ENCODE results near the gene ELMO3. TPM values are rescaled to one million over a fixed set of nuclear protein-coding genes. Genes with fewer than 3 reads are reported as not detected.
A peak's percentile ranks its signal among the peaks of the same experiment; 100 is the strongest.

ELMO3 gene
- total RNA-seq, 1 donor from 2014 or later: 0.80 TPM

DNA sequence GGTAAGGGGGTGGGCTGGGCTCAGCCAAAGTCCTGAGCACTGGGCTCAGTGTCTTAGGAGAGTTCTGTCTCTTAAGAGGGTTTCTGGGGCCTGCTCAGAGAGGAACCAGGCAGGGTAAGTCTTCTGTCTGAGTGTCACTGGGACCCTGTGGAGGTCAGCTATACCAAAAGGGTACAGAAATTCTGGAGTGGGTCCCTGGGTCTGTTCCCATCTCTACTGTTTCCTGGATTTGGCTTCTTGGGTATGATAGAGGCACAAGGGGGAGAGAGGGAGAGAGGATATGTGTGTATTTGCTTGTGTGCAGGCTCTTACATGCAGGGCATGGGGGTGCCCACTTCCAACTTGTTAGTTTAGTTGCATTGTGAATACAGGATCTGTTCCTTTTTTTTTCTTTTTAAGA, 5.4 kb upstream of the ELMO3 start:
- intact Hi-C loops (cut with micrococcal nuclease): no loop called here
- H3K27ac ChIP-seq (replicated peaks): no peak overlapping the region
- H3K9me3 ChIP-seq (replicated peaks): no peaks in the 10 kb centered on the region
- H3K27me3 ChIP-seq (ENCODE audit: low read depth): no peaks in the 10 kb centered on the region
- DNase-seq: no peak
- peaks cover 55% of the 10 kb centered on the region for H3K4me1 ChIP-seq
- peak overlapping the region; percentile 86 for H3K4me3 ChIP-seq
- H3K36me3 ChIP-seq: peaks cover 48% of the 10 kb centered on the region
- TF ChIP-seq, protein P1, sequence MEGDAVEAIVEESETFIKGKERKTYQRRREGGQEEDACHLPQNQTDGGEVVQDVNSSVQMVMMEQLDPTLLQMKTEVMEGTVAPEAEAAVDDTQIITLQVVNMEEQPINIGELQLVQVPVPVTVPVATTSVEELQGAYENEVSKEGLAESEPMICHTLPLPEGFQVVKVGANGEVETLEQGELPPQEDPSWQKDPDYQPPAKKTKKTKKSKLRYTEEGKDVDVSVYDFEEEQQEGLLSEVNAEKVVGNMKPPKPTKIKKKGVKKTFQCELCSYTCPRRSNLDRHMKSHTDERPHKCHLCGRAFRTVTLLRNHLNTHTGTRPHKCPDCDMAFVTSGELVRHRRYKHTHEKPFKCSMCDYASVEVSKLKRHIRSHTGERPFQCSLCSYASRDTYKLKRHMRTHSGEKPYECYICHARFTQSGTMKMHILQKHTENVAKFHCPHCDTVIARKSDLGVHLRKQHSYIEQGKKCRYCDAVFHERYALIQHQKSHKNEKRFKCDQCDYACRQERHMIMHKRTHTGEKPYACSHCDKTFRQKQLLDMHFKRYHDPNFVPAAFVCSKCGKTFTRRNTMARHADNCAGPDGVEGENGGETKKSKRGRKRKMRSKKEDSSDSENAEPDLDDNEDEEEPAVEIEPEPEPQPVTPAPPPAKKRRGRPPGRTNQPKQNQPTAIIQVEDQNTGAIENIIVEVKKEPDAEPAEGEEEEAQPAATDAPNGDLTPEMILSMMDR (IDR thresholded peaks at IDR 0.05; ENCODE audit: borderline replicate concordance): no peak

DNA sequence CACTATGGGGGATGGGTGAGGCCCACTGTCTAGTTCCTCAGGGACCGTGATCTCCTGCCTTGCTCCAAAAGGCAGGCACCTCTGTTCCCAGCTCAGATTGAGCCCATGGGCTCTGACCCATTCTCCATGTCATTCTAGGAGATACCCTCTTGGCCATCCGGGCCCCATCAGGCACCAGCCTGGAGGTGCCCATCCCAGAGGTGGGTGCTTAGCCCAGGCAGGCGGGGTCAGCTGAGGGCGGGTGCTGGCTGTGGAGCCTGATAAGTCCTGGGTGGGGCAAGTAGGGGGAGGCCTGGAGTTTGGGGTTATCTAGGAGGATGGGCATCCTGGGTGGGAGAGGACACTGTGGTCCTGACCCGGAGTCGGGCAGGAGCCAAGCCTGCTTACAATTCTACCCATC, 4.7 kb upstream of the ELMO3 start:
- no peak for DNase-seq
- Histone ChIP-seq H3K27me3 (ENCODE audit: low read depth) (no peaks in the 10 kb centered on the region), H3K4me1 (peaks cover 62% of the 10 kb centered on the region), H3K36me3 (peaks cover 48% of the 10 kb centered on the region), H3K27ac (replicated peaks) (no peak overlapping the region), H3K9me3 (replicated peaks) (no peaks in the 10 kb centered on the region), H3K4me3 (no peak overlapping the region)
- intact Hi-C loops (cut with micrococcal nuclease): no loop called here
- TF ChIP-seq, protein P1 (IDR thresholded peaks at IDR 0.05; ENCODE audit: borderline replicate concordance): no peak

DNA sequence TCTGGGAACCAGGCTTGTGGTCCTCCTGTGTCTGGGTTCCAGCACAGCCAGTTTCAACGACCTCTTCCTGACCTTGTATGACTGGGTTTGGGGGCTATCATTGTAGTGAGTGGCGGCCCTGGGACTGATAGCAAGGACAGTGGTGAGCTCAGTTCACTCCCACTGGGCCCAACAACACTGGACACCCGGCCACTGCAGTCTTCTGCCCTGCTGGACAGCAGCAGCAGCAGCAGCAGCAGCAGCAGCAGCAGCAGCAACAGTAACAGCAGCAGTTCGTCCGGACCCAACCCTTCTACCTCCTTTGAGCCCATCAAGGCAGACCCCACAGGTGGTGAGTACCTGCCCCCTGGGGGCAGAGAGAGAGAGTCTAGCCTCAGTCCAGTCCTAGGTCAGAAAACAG, 3.3 kb upstream of the ELMO3 start:
- no peak overlapping the region for H3K27ac ChIP-seq (replicated peaks)
- TF ChIP-seq, protein P1 (IDR thresholded peaks at IDR 0.05; ENCODE audit: borderline replicate concordance): no peak
- peaks cover 55% of the 10 kb centered on the region for H3K36me3 ChIP-seq
- H3K27me3 ChIP-seq (ENCODE audit: low read depth): no peaks in the 10 kb centered on the region
- H3K4me3 ChIP-seq: no peak overlapping the region
- H3K4me1 ChIP-seq: peaks cover 60% of the 10 kb centered on the region
- intact Hi-C loops (cut with micrococcal nuclease): no loop called here
- no peak for DNase-seq
- no peaks in the 10 kb centered on the region for H3K9me3 ChIP-seq (replicated peaks)

DNA sequence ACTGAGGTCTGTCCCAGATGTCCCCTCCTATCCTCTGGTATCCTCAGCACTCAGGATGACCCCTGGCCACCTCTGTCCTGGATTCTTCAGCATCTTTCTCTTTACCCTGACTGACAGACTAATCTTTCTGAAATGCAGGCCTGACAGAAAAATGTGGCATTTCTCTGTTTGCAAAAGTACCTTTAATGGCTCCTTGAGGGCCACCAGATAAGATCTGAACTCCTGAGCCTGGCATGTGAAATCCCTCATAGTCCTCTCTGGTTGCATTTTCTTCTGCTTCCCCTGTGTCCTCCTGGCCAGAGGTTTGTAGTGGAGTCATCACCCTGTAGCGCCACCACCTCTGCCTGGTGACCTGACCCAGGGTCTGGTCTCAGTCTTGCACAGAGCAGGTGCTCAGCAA, 2.0 kb upstream of the ELMO3 start:
- H3K4me3 ChIP-seq: no peak overlapping the region
- intact Hi-C loops (cut with micrococcal nuclease): no loop called here
- no peaks in the 10 kb centered on the region for H3K27me3 ChIP-seq (ENCODE audit: low read depth)
- no peak overlapping the region for H3K27ac ChIP-seq (replicated peaks)
- TF ChIP-seq, protein P1 (IDR thresholded peaks at IDR 0.05; ENCODE audit: borderline replicate concordance): no peak
- no peak for DNase-seq
- peaks cover 48% of the 10 kb centered on the region for H3K4me1 ChIP-seq
- H3K9me3 ChIP-seq (replicated peaks): no peaks in the 10 kb centered on the region
- peaks cover 63% of the 10 kb centered on the region for H3K36me3 ChIP-seq

DNA sequence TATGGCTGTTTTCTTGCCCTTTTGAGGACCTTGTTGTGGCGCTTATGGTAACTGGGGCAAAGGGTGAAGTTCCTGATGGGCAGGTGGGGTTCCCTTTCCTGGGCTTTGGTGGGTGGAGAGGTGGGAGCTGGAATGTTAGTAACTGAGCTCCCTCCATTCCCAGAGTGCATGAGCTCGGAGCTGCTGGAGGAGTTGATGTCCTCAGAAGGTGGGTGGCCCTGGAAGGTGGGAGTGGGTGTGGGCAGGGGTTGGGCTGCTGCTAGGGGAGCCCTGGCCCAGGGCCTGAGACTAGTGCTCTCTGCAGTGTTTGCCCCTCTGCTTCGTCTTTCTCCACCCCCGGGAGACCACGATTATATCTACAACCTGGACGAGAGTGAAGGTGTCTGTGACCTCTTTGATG, 1.2 kb upstream of the ELMO3 start:
- Histone ChIP-seq H3K9me3 (replicated peaks) (no peaks in the 10 kb centered on the region), H3K27me3 (ENCODE audit: low read depth) (no peaks in the 10 kb centered on the region), H3K36me3 (peaks cover 69% of the 10 kb centered on the region), H3K4me1 (peaks cover 42% of the 10 kb centered on the region), H3K4me3 (no peak overlapping the region), H3K27ac (replicated peaks) (no peak overlapping the region)
- TF ChIP-seq, protein P1 (IDR thresholded peaks at IDR 0.05; ENCODE audit: borderline replicate concordance): no peak
- no peak for DNase-seq
- intact Hi-C loops (cut with micrococcal nuclease): no loop called here

Measured in left ventricle myocardium inferior (tissue), 1 donor.